Neural crest cell (in vitro differentiated cells): Measurements from ENCODE around the gene KCNN1. TPM values are rescaled to one million over a fixed set of nuclear protein-coding genes. Genes with fewer than 3 reads are reported as not detected.

Source experiments
- DNase-seq: peaks from one replicate; pipeline ENCODE4 v3.0.0; 2021; ENCODE audit warnings: low read depth, mixed read lengths, low spot score
- H3K27ac Mint-ChIP-seq: one replicate; pipeline ENCODE4 v1.8.0; 2021; ENCODE audit warnings: mild to moderate bottlenecking, mixed read lengths; ENCODE audit not compliant: unreplicated experiment
- H3K27me3 Mint-ChIP-seq: 2 replicates; pipeline ENCODE4 v1.8.0; 2021; ENCODE audit warnings: low read depth, mild to moderate bottlenecking, mixed read lengths
- H3K36me3 Mint-ChIP-seq: 2 replicates; pipeline ENCODE4 v1.8.0; 2021; ENCODE audit warnings: low read depth, mild to moderate bottlenecking, mixed read lengths
- H3K4me1 Mint-ChIP-seq: 2 replicates; pipeline ENCODE4 v1.8.0; 2021; ENCODE audit warnings: mixed read lengths
- H3K4me3 Mint-ChIP-seq: one replicate; pipeline ENCODE4 v1.8.0; 2021; ENCODE audit warnings: mild to moderate bottlenecking, mixed read lengths
- H3K9me3 Mint-ChIP-seq: 2 replicates; pipeline ENCODE4 v1.8.0; 2021; ENCODE audit warnings: mixed read lengths
- CTCF ChIP-seq: fragments of 200-600 bp; sonication (generic); conservative IDR thresholded peaks from 2 replicates; pipeline ENCODE4 v1.5.0; 2021; ENCODE audit warnings: antibody characterized with exemption, mild to moderate bottlenecking
- total RNA-seq: library from RNA; stranded (reverse); gene quantifications from 2 replicates; pipeline ENCODE4 v1.2.1, GENCODE V29; 2021

The KCNN1 gene
- total RNA-seq, 1 donor from 2014 or later, result 6.2 TPM

- Mint-ChIP-seq H3K4me3 (no peak overlapping the region), H3K27me3 (peaks cover 25% of the 10 kb centered on the region), H3K4me1 (no peaks in the 10 kb centered on the region), H3K9me3 (peaks cover 3% of the 10 kb centered on the region), H3K27ac (no peak overlapping the region), H3K36me3 (no peaks in the 10 kb centered on the region)
- TF ChIP-seq CTCF, result no peak
- no peak for DNase-seq
These were observed 74.1 kb downstream of the KCNN1 start for GRCh38 chr19:18041054-18041453.

GRCh38 chr19:18043676-18044075 lies 76.8 kb downstream of the KCNN1 start:
- Mint-ChIP-seq H3K27ac (no peak overlapping the region), H3K9me3 (peaks cover 3% of the 10 kb centered on the region), H3K36me3 (no peaks in the 10 kb centered on the region), H3K4me3 (no peak overlapping the region), H3K4me1 (no peaks in the 10 kb centered on the region), H3K27me3 (peaks cover 25% of the 10 kb centered on the region)
- DNase-seq, result no peak
- TF ChIP-seq CTCF, result no peak

GRCh38 chr19:18044825-18045304 lies 78.0 kb downstream of the KCNN1 start:
- no peak for TF ChIP-seq CTCF
- Mint-ChIP-seq H3K4me3 (no peak overlapping the region), H3K9me3 (peaks cover 3% of the 10 kb centered on the region), H3K27me3 (peaks cover 26% of the 10 kb centered on the region), H3K36me3 (no peaks in the 10 kb centered on the region), H3K4me1 (no peaks in the 10 kb centered on the region), H3K27ac (no peak overlapping the region)
- DNase-seq, result no peak

- H3K27ac Mint-ChIP-seq, result no peak overlapping the region
- H3K9me3 Mint-ChIP-seq, result peaks cover 3% of the 10 kb centered on the region
- DNase-seq, result no peak
- peaks cover 25% of the 10 kb centered on the region for H3K27me3 Mint-ChIP-seq
- H3K4me3 Mint-ChIP-seq, result no peak overlapping the region
- TF ChIP-seq CTCF, result no peak
- no peaks in the 10 kb centered on the region for H3K36me3 Mint-ChIP-seq
- no peaks in the 10 kb centered on the region for H3K4me1 Mint-ChIP-seq
These were observed 78.6 kb downstream of the KCNN1 start for GRCh38 chr19:18045307-18046050.

GRCh38 chr19:18046059-18046718 lies 79.3 kb downstream of the KCNN1 start:
- DNase-seq, result no peak
- Mint-ChIP-seq H3K36me3 (no peaks in the 10 kb centered on the region), H3K4me3 (no peak overlapping the region), H3K27ac (no peak overlapping the region), H3K4me1 (no peaks in the 10 kb centered on the region), H3K27me3 (peaks cover 21% of the 10 kb centered on the region), H3K9me3 (no peaks in the 10 kb centered on the region)
- TF ChIP-seq CTCF, result no peak
